WTC11 (cell line): Measurements from ENCODE around the gene STX5. TPM values are rescaled to one million over a fixed set of nuclear protein-coding genes. Genes with fewer than 3 reads are reported as not detected.

Experiments used
- ATAC-seq: fragments of 200-7000 bp; cut with Tn5 transposase; 2 replicates; pipeline ENCODE4 v1.10.0; 2021; ENCODE audit warnings: mild to moderate bottlenecking, moderate library complexity
- CTCF ChIA-PET: fragments of 300-600 bp; sonication (Branson Sonifier 250); formaldehyde crosslinking; loops from one replicate; lab custom pipeline; 2021; ENCODE audit warnings: antibody characterized with exemption; lab: Charles Lee
- POLR2A ChIA-PET: fragments of 350-600 bp; sonication (Branson Sonifier 250); formaldehyde crosslinking; loops from one replicate; lab custom pipeline; 2021; ENCODE audit warnings: antibody characterized with exemption; lab: Charles Lee
- DNase-seq: peaks from one replicate; pipeline ENCODE4 v3.0.0; 2021; ENCODE audit warnings: low spot score
- H3K27ac Mint-ChIP-seq: 2 replicates; pipeline ENCODE4 v1.8.0; 2021; ENCODE audit warnings: mixed read lengths
- H3K27me3 Mint-ChIP-seq: 2 replicates; pipeline ENCODE4 v1.8.0; 2021; ENCODE audit warnings: low read depth, mild to moderate bottlenecking, moderate library complexity, mixed read lengths
- H3K36me3 Mint-ChIP-seq: 2 replicates; pipeline ENCODE4 v1.8.0; 2021; ENCODE audit warnings: mixed read lengths
- H3K4me1 Mint-ChIP-seq: 2 replicates; pipeline ENCODE4 v1.8.0; 2022; ENCODE audit warnings: mixed read lengths
- H3K4me3 Mint-ChIP-seq: 2 replicates; pipeline ENCODE4 v1.8.0; 2021; ENCODE audit warnings: mild to moderate bottlenecking, moderate library complexity, mixed read lengths
- H3K9me3 Mint-ChIP-seq: 2 replicates; pipeline ENCODE4 v1.8.0; 2021; ENCODE audit warnings: mixed read lengths
- ATF1 ChIP-seq: sonication (generic); formaldehyde crosslinking; IDR thresholded peaks from 2 replicates; pipeline ENCODE4 v1.8.1; 2023; ENCODE audit warnings: mild to moderate bottlenecking, moderate library complexity, missing genetic modification reagents
- CBFB ChIP-seq: sonication (generic); formaldehyde crosslinking; IDR thresholded peaks from 2 replicates; pipeline ENCODE4 v1.8.1; 2022; ENCODE audit warnings: mild to moderate bottlenecking, low read depth, missing genetic modification reagents
- CREB1 ChIP-seq: sonication (generic); formaldehyde crosslinking; IDR thresholded peaks from 2 replicates; pipeline ENCODE4 v1.8.0; 2023; ENCODE audit warnings: mild to moderate bottlenecking, missing genetic modification reagents
- CTCF ChIP-seq: fragments of 200-600 bp; IDR thresholded peaks from 2 replicates; pipeline ENCODE4 v1.8.0; 2022; ENCODE audit warnings: antibody characterized with exemption
- E2F1 ChIP-seq: sonication (generic); formaldehyde crosslinking; IDR thresholded peaks from 2 replicates; pipeline ENCODE4 v1.8.0; 2022; ENCODE audit warnings: mild to moderate bottlenecking, missing genetic modification reagents
- ELF4 ChIP-seq: sonication (generic); formaldehyde crosslinking; IDR thresholded peaks from 2 replicates; pipeline ENCODE4 v1.8.1; 2022; ENCODE audit warnings: low read depth, mild to moderate bottlenecking, moderate library complexity, missing genetic modification reagents
- FOXJ3 ChIP-seq: sonication (generic); formaldehyde crosslinking; IDR thresholded peaks from 2 replicates; pipeline ENCODE4 v1.9.0; 2021; ENCODE audit warnings: missing genetic modification reagents, mild to moderate bottlenecking, borderline replicate concordance
- MYBL2 ChIP-seq: sonication (generic); formaldehyde crosslinking; IDR thresholded peaks from 2 replicates; pipeline ENCODE4 v1.8.1; 2023; ENCODE audit warnings: mild to moderate bottlenecking, moderate library complexity, missing genetic modification reagents
- NR2C2 ChIP-seq: sonication (generic); formaldehyde crosslinking; IDR thresholded peaks from 2 replicates; pipeline ENCODE4 v1.8.0; 2022; ENCODE audit warnings: mild to moderate bottlenecking, missing genetic modification reagents
- OVOL2 ChIP-seq: fragments of 250-450 bp; sonication (Bioruptor Pico); IDR thresholded peaks from 2 replicates; pipeline ENCODE4 v1.9.0; 2021; ENCODE audit warnings: mild to moderate bottlenecking, borderline replicate concordance
- PRRX2 ChIP-seq: fragments of 250-450 bp; sonication (Bioruptor Pico); IDR thresholded peaks from 2 replicates; pipeline ENCODE4 v1.8.0; 2021; ENCODE audit warnings: mild to moderate bottlenecking
- RELA ChIP-seq: sonication (generic); formaldehyde crosslinking; IDR thresholded peaks from 2 replicates; pipeline ENCODE4 v1.8.1; 2022; ENCODE audit warnings: missing genetic modification reagents, mild to moderate bottlenecking, borderline replicate concordance
- RORB ChIP-seq: fragments of 250-450 bp; sonication (Bioruptor Pico); IDR thresholded peaks from 2 replicates; pipeline ENCODE4 v1.9.0; 2021; ENCODE audit warnings: mild to moderate bottlenecking
- SMAD4 ChIP-seq: sonication (generic); formaldehyde crosslinking; IDR thresholded peaks from 2 replicates; pipeline ENCODE4 v1.8.0; 2022; ENCODE audit warnings: mild to moderate bottlenecking, missing genetic modification reagents
- TCF7 ChIP-seq: sonication (generic); formaldehyde crosslinking; IDR thresholded peaks from 2 replicates; pipeline ENCODE4 v1.8.0; 2022; ENCODE audit warnings: mild to moderate bottlenecking, low read depth, missing genetic modification reagents, moderate library complexity
- TP53 ChIP-seq: sonication (generic); formaldehyde crosslinking; IDR thresholded peaks from 2 replicates; pipeline ENCODE4 v1.8.1; 2023; ENCODE audit warnings: mild to moderate bottlenecking, missing genetic modification reagents
- ZBTB43 ChIP-seq: sonication (generic); formaldehyde crosslinking; IDR thresholded peaks from 2 replicates; pipeline ENCODE4 v1.8.1; 2023; ENCODE audit warnings: mild to moderate bottlenecking, missing genetic modification reagents
- ZMAT4 ChIP-seq: fragments of 250-450 bp; sonication (Bioruptor Pico); IDR thresholded peaks from 2 replicates; pipeline ENCODE4 v1.9.0; 2021; ENCODE audit warnings: mild to moderate bottlenecking
- ZNF219 ChIP-seq: sonication (generic); formaldehyde crosslinking; IDR thresholded peaks from 2 replicates; pipeline ENCODE4 v1.8.0; 2023; ENCODE audit warnings: missing genetic modification reagents, mild to moderate bottlenecking, borderline replicate concordance
- ZNF396 ChIP-seq: fragments of 250-450 bp; sonication (Bioruptor Pico); IDR thresholded peaks from 2 replicates; pipeline ENCODE4 v1.8.0; 2021; ENCODE audit warnings: mild to moderate bottlenecking, moderate library complexity, borderline replicate concordance
- ZNF512 ChIP-seq: sonication (generic); formaldehyde crosslinking; IDR thresholded peaks from 2 replicates; pipeline ENCODE4 v1.8.1; 2022; ENCODE audit warnings: missing genetic modification reagents, borderline replicate concordance
- ZNF532 ChIP-seq: fragments of 250-450 bp; sonication (Bioruptor Pico); IDR thresholded peaks from 2 replicates; pipeline ENCODE4 v1.9.0; 2021; ENCODE audit warnings: mild to moderate bottlenecking, borderline replicate concordance
- ZNF671 ChIP-seq: fragments of 250-450 bp; sonication (Bioruptor Pico); IDR thresholded peaks from 2 replicates; pipeline ENCODE4 v1.8.0; 2021; ENCODE audit warnings: mild to moderate bottlenecking
- total RNA-seq: library from RNA; stranded (reverse); gene quantifications from 3 replicates; pipeline ENCODE4 v1.2.3, GENCODE V29; 2021
- TF ChIP-seq, protein P1 (sequence below): sonication (generic); formaldehyde crosslinking; IDR thresholded peaks from 2 replicates; pipeline ENCODE4 v1.8.1; 2023; ENCODE audit warnings: mild to moderate bottlenecking, missing genetic modification reagents, moderate library complexity

The STX5 gene
- total RNA-seq, 1 experiment from 2014 or later, result 30.2 TPM

DNA sequence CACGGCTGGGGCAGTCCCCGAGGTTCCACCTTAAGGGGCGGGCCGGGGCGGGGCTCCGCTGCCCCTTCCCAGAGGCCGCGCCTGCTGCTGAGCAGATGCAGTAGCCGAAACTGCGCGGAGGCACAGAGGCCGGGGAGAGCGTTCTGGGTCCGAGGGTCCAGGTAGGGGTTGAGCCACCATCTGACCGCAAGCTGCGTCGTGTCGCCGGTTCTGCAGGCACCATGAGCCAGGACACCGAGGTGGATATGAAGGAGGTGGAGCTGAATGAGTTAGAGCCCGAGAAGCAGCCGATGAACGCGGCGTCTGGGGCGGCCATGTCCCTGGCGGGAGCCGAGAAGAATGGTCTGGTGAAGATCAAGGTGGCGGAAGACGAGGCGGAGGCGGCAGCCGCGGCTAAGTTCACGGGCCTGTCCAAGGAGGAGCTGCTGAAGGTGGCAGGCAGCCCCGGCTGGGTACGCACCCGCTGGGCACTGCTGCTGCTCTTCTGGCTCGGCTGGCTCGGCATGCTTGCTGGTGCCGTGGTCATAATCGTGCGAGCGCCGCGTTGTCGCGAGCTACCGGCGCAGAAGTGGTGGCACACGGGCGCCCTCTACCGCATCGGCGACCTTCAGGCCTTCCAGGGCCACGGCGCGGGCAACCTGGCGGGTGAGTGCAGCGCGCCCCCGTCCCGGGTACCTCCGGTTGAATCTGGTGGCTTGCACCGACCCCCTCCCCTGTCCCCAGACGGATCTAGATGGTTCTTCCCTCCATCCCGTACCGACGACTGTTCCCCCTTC is 49.1 kb upstream of the STX5 start, which contains the start of gene SLC3A2:
TSS of gene SLC3A2 (plus strand) at position 94 of the 776 bp plus-strand sequence. CDS start at position 222, 128 bp downstream.
- peaks cover 49% of the 10 kb centered on the region for H3K4me1 Mint-ChIP-seq
- ATAC-seq (peak; percentile 80), DNase-seq (peak; percentile 87)
- H3K27ac Mint-ChIP-seq, result peak within 1 kb of the TSS; percentile 100
- H3K9me3 Mint-ChIP-seq, result no peaks in the 10 kb centered on the region
- H3K4me3 Mint-ChIP-seq, result peak within 1 kb of the TSS; percentile 99
- H3K36me3 Mint-ChIP-seq, result peaks cover 64% of the 10 kb centered on the region
- H3K27me3 Mint-ChIP-seq, result peaks cover 3% of the 10 kb centered on the region; the same call in 1 of the 2 replicates
- POLR2A ChIA-PET, result interaction anchor here (0.5 to 3.8 kb wide), 15 partner anchors 9 to 228 kb away, joined by 3 to 44 read pairs (median 4); partner anchors contain the start of genes HNRNPUL2, TMEM179B and TTC9C
- CTCF ChIA-PET, result interaction anchor here (0.6 to 1.7 kb wide), 16 partner anchors 9 to 375 kb away, joined by 3 to 14 read pairs (median 4); partner anchors contain the start of genes HNRNPUL2, NXF1 and TMEM179B
- TF ChIP-seq TP53 (CRISPR knock-in tag) (peak; percentile 81; the same call in 1 of the 2 replicates), CBFB (CRISPR knock-in tag) (no peak), ZNF219 (CRISPR knock-in tag) (peak; percentile 85; the same call in 1 of the 2 replicates), RELA (CRISPR knock-in tag) (peak; percentile 82; the same call in 1 of the 2 replicates), MYBL2 (no peak), ZNF512 (CRISPR knock-in tag) (no peak), OVOL2 (no peak), ELF4 (CRISPR knock-in tag) (0 out of 2 replicates have a peak, but pooled peaks have one; percentile 80), ZNF396 (CRISPR knock-in tag) (no peak), ZNF671 (CRISPR knock-in tag) (peak; percentile 26; the same call in 1 of the 2 replicates), FOXJ3 (CRISPR knock-in tag) (no peak), E2F1 (no peak), RORB (no peak), ZNF532 (no peak), PRRX2 (CRISPR knock-in tag) (no peak; the same call in none of the 2 replicates), TCF7 (no peak), CREB1 (CRISPR knock-in tag) (peak; percentile 22; the same call in 1 of the 2 replicates), SMAD4 (CRISPR knock-in tag) (0 out of 2 replicates have a peak, but pooled peaks have one; percentile 70), ATF1 (CRISPR knock-in tag) (peak; percentile 85; the same call in 1 of the 2 replicates), ZBTB43 (CRISPR knock-in tag) (no peak), NR2C2 (CRISPR knock-in tag) (no peak), ZMAT4 (CRISPR knock-in tag) (0 out of 2 replicates have a peak, but pooled peaks have one; percentile 50), CTCF (peak; percentile 22; the same call in 1 of the 2 replicates)
- TF ChIP-seq, protein P1, sequence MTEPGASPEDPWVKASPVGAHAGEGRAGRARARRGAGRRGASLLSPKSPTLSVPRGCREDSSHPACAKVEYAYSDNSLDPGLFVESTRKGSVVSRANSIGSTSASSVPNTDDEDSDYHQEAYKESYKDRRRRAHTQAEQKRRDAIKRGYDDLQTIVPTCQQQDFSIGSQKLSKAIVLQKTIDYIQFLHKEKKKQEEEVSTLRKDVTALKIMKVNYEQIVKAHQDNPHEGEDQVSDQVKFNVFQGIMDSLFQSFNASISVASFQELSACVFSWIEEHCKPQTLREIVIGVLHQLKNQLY (CRISPR knock-in tag), result no peak; the same call in 1 of the 2 replicates
